Astrocyte of the spinal cord (primary cell): Measurements from ENCODE around the gene NCOA3.

Experiments used
- DNase-seq: peaks from one replicate; pipeline ENCODE4 v3.0.0; 2011; ENCODE audit warnings: low read depth, low spot score
- H3K4me3 ChIP-seq: 2 replicates; pipeline ENCODE4 v1.5.1; 2011; ENCODE audit warnings: low read depth, mild to moderate bottlenecking, low read length, moderate library complexity
- in situ Hi-C: cut with HindIII; loops from 2 replicates; pipeline ENCODE4 v1.10.0; 2017; ENCODE audit warnings: low sequenced_read_pairs
- TF ChIP-seq, protein P1 (sequence below): IDR thresholded peaks from 2 replicates; pipeline ENCODE4 v1.5.1; 2012; ENCODE audit warnings: low read depth, mild to moderate bottlenecking, low read length, inconsistent platforms

The NCOA3 gene

DNA sequence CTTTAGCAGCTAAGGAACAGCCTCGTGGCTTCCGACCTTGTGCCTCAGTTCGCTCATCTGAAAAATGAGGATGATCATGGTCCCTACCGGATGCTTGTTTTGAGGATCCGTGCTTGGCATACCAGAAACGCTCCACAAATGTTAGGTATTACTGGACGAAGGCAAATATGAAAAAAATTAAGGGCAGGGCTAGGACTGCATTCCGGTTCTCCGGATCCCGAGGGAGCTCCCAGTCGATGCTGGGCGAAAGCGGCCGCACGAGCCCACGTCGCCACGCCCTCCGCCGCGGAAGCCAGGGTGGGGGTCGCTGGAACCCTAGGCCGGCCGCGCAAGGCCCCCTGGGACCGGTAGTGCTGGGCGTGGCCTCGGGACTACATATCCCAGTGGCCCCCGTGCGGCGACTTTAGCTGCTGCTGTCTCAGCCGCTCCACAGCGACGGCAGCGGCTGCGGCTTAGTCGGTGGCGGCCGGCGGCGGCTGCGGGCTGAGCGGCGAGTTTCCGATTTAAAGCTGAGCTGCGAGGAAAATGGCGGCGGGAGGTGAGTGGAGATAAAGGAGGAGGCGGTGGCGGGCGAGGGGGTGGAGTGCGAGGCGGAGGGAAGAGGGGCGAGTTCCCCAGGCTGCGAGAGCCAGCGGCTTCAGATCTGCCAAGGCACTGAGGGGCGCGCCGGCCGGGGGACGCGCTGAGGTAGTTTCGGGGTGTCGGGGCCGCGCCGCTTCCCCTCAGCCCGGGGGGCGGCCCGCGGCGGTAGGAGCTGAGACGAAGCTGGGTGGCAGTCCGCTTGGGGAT lies at the start of gene NCOA3:
TSS of gene NCOA3 (plus strand) at position 406 of the 789 bp plus-strand sequence. CDS start 120,361 bp downstream, outside the sequence.
- in situ Hi-C loops, result no loop called here
- H3K4me3 ChIP-seq, result peak within 1 kb of the TSS; percentile 93
- DNase-seq, result peak; percentile 93
- TF ChIP-seq, protein P1, sequence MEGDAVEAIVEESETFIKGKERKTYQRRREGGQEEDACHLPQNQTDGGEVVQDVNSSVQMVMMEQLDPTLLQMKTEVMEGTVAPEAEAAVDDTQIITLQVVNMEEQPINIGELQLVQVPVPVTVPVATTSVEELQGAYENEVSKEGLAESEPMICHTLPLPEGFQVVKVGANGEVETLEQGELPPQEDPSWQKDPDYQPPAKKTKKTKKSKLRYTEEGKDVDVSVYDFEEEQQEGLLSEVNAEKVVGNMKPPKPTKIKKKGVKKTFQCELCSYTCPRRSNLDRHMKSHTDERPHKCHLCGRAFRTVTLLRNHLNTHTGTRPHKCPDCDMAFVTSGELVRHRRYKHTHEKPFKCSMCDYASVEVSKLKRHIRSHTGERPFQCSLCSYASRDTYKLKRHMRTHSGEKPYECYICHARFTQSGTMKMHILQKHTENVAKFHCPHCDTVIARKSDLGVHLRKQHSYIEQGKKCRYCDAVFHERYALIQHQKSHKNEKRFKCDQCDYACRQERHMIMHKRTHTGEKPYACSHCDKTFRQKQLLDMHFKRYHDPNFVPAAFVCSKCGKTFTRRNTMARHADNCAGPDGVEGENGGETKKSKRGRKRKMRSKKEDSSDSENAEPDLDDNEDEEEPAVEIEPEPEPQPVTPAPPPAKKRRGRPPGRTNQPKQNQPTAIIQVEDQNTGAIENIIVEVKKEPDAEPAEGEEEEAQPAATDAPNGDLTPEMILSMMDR, result peak; percentile 35

DNA sequence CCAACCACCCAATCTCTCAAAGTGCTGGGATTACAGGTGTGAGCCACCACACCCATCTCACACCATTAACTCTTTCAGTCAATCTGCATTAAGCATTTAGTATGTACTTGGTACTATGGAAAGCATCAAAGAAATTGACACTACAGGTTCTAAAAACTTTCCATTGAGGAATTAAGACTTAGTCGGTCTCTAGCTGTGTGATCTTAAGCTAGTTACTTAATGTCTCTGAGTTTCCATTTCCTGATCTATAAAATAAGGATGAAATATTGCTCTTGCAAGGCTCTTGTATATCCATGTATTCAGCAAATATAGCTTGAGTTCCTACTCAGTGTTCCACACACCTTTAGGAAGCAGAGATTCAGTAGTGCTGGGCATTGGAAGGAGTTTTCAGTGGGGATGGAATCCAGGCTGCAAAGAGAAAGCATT lies 48.9 kb upstream of the NCOA3 start:
- DNase-seq, result no peak
- TF ChIP-seq, protein P1, result no peak
- in situ Hi-C loops, result no loop called here
- no peak overlapping the region for H3K4me3 ChIP-seq

DNA sequence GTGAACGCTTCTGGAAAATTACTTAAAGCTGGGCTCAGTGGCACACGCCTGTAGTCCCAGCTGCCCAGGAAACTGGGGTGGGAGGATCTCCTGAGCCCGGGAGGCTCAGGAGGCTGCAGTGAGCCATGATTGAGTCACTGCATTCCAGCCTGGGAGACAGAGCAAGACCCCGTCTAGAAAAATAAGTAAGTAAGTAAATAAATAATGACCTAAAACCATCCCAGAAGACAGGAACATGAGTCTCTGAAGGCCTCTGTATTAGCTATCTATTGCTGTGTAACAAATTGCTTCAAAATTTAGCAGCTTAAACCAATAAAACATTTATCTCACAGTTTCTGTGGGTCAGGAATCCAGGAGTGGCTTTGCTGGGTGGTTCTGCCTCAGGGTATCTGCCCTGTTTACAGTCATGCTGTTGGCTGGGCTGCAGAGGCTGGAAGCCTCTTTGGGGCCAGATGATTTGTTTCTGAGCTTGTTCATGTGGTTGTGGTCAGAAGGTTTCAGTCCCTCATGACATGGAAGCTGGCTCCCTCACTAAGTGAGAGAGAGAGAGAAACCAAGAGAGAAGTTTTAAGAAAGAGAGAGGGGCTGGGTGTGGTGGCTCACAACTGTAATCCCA lies 48.4 kb upstream of the NCOA3 start:
- TF ChIP-seq, protein P1, result no peak
- peak; percentile 92 for DNase-seq
- no peak overlapping the region for H3K4me3 ChIP-seq
- in situ Hi-C loops, result no loop called here

DNA sequence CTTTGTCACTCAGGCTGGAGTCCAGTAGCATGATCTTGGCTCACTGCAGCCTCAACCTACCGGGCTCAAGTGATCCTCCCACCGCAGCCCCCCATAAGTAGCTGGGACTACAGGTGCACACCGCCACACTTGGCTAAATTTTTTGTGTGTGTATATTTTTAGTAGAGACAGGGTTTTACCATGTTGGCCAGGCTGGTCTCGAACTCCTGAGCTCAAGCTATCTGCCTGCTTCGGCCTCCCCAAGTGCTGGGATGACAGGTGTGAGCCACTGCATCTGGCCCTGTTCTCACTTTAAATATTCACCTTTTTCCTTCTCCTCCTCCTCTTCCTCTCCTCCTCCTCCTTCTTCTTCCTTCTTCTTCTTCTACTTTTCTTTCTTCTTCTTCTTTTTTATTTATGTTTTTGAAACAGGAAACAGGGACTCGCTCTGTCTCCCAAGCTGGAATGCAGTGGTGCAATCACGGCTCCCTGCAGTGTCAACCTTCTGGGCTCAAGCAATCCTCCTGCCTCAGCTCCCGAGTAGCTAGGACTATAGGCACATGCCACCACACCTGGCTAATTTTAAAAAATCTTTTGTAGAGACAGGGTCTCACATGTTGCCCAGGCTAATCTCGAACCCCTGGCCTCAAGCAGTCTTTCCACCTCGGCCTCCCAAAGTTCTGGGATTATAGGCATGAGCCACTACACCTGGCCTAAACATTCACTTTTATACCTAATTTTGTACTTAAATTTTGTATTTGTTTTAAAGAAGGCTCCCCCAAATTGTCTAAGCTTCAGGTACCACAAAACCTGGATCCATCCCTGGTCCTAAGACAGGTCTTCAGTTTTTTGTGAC lies 47.2 kb upstream of the NCOA3 start:
- DNase-seq, result no peak
- no peak overlapping the region for H3K4me3 ChIP-seq
- TF ChIP-seq, protein P1, result no peak
- in situ Hi-C loops, result no loop called here

DNA sequence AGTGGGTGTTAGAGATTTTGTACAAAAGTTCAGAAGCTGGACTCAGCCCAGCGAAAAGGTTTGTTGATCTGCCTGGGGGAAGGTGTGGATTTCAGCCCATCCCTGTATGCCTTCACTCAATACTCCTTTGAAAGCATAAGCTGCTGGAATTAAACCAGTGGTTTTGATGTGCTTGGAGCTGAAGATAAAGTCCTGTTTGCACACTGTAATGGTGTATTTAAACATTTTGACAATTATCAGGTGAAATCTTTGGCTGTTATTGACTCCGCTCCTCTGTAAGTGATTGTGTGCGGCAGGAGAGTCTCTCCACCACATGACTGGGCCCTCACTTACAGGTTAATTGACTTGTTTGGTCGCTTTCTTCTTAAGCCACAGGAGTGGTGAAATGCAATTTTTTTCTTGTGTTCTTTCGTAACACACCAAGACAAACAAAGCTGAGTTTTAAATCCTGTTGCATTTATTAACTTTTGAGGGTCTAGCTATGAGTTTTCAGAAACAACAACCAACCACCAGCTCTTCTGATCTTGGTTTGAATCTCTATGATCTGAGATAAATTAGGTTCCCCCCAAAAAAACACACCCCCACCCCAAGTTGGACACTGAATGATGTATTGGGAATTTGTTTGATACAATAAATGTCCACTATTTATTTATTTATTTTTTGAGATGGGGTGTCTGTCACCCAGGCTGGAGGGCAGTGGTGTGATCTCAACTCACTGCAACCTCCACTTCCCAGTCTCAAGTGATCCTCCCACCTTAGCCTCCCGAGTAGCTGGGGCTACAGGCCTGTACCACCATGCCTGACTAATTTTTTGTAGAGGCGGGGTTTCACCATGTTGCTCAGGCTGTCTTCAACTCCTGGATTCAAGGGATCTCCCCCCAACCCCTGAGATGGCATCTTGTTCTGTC lies 46.3 kb upstream of the NCOA3 start:
- TF ChIP-seq, protein P1, result no peak
- DNase-seq, result no peak
- in situ Hi-C loops, result no loop called here

More for the DNA sequence above, 46.3 kb upstream of the NCOA3 start:
- no peak overlapping the region for H3K4me3 ChIP-seq
